ENCODE results near the gene MRTFA.

Gene MRTFA

DNA sequence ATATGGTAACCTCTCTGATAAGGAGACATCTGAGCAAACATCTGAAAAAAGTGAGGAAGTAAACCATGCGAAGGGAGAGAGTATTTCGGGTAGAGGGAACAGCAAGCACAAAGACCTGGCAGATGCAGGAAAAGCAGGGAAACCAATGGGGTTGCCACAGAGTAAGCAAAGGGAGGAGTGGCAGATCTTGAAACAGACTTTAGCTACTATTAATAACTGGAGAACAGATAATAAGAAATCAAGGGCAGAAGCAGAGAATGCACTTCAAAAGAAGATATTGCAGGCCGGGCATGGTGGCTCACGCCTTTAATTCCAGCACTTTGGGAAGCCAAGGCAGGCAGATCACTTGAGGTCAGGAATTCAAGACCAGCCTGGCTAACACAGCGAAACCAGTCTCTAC is 18.1 kb downstream of the MRTFA start:
- Histone ChIP-seq H3F3A (ENCODE audit: insufficient read depth) (peaks cover 12% of the 10 kb centered on the region; the same call in 1 of the 2 replicates), H2AFZ (ENCODE audit: low read depth, low read length, severe bottlenecking) (no peak overlapping the region), H3K79me2 (ENCODE audit: insufficient read depth, low read length) (peaks cover 95% of the 10 kb centered on the region), H3K27ac (ENCODE audit: low read depth, low read length) (no peak overlapping the region), H3K9ac (ENCODE audit: low read length) (no peak overlapping the region), H3K4me3 (ENCODE audit: insufficient read depth, low read length, poor library complexity, severe bottlenecking) (no peak overlapping the region), H3K9me3 (ENCODE audit: insufficient read depth, low read length) (no peaks in the 10 kb centered on the region), H3K9me2 (replicated peaks; ENCODE audit: insufficient read depth, low read length) (no peaks in the 10 kb centered on the region), H3K27me3 (ENCODE audit: low read length) (no peaks in the 10 kb centered on the region), H3K4me2 (ENCODE audit: low read depth, low read length, poor library complexity, severe bottlenecking) (no peak overlapping the region), H4K20me1 (ENCODE audit: low read depth, low read length) (peaks cover 17% of the 10 kb centered on the region; the same call in 1 of the 2 replicates), H3K36me3 (ENCODE audit: low read length) (no peaks in the 10 kb centered on the region)
- no peak for TF ChIP-seq EZH2phosphoT487 (conservative IDR thresholded peaks at IDR 0.05; ENCODE audit: low read length)
- TF ChIP-seq CTCF (IDR thresholded peaks at IDR 0.05; ENCODE audit: insufficient read depth, low read length, poor library complexity, severe bottlenecking) = no peak

- H3K4me3 ChIP-seq (ENCODE audit: insufficient read depth, low read length, poor library complexity, severe bottlenecking) = no peak overlapping the region
- H3K9ac ChIP-seq (ENCODE audit: low read length) = no peak overlapping the region
- H3K4me2 ChIP-seq (ENCODE audit: low read depth, low read length, poor library complexity, severe bottlenecking) = no peak overlapping the region
- H3K79me2 ChIP-seq (ENCODE audit: insufficient read depth, low read length) = peaks cover 95% of the 10 kb centered on the region
- H4K20me1 ChIP-seq (ENCODE audit: low read depth, low read length) = peaks cover 14% of the 10 kb centered on the region; the same call in 1 of the 2 replicates
- no peaks in the 10 kb centered on the region for H3K27me3 ChIP-seq (ENCODE audit: low read length)
- no peak overlapping the region for H2AFZ ChIP-seq (ENCODE audit: low read depth, low read length, severe bottlenecking)
- no peak overlapping the region for H3K27ac ChIP-seq (ENCODE audit: low read depth, low read length)
- H3F3A ChIP-seq (ENCODE audit: insufficient read depth) = peaks cover 9% of the 10 kb centered on the region; the same call in 1 of the 2 replicates
- no peaks in the 10 kb centered on the region for H3K9me3 ChIP-seq (ENCODE audit: insufficient read depth, low read length)
- H3K9me2 ChIP-seq (replicated peaks; ENCODE audit: insufficient read depth, low read length) = no peaks in the 10 kb centered on the region
- H3K36me3 ChIP-seq (ENCODE audit: low read length) = no peaks in the 10 kb centered on the region
- no peak for TF ChIP-seq EZH2phosphoT487 (conservative IDR thresholded peaks at IDR 0.05; ENCODE audit: low read length)
Measured at GRCh38 chr22:40616578-40616977, 19.9 kb downstream of the MRTFA start.

GRCh38 chr22:40613067-40613466 is 23.5 kb downstream of the MRTFA start:
- Histone ChIP-seq H3K9ac (ENCODE audit: low read length) (no peak overlapping the region), H3K4me2 (ENCODE audit: low read depth, low read length, poor library complexity, severe bottlenecking) (no peak overlapping the region), H3K79me2 (ENCODE audit: insufficient read depth, low read length) (peaks cover 96% of the 10 kb centered on the region), H3K9me2 (replicated peaks; ENCODE audit: insufficient read depth, low read length) (no peaks in the 10 kb centered on the region), H3K9me3 (ENCODE audit: insufficient read depth, low read length) (no peaks in the 10 kb centered on the region), H4K20me1 (ENCODE audit: low read depth, low read length) (peaks cover 15% of the 10 kb centered on the region; the same call in 1 of the 2 replicates), H2AFZ (ENCODE audit: low read depth, low read length, severe bottlenecking) (no peak overlapping the region), H3K27ac (ENCODE audit: low read depth, low read length) (no peak overlapping the region), H3K4me3 (ENCODE audit: insufficient read depth, low read length, poor library complexity, severe bottlenecking) (no peak overlapping the region), H3K27me3 (ENCODE audit: low read length) (no peaks in the 10 kb centered on the region), H3F3A (ENCODE audit: insufficient read depth) (no peaks in the 10 kb centered on the region), H3K36me3 (ENCODE audit: low read length) (no peaks in the 10 kb centered on the region)
- no peak for TF ChIP-seq CTCF (IDR thresholded peaks at IDR 0.05; ENCODE audit: insufficient read depth, low read length, poor library complexity, severe bottlenecking)
- TF ChIP-seq EZH2phosphoT487 (conservative IDR thresholded peaks at IDR 0.05; ENCODE audit: low read length) = no peak

DNA sequence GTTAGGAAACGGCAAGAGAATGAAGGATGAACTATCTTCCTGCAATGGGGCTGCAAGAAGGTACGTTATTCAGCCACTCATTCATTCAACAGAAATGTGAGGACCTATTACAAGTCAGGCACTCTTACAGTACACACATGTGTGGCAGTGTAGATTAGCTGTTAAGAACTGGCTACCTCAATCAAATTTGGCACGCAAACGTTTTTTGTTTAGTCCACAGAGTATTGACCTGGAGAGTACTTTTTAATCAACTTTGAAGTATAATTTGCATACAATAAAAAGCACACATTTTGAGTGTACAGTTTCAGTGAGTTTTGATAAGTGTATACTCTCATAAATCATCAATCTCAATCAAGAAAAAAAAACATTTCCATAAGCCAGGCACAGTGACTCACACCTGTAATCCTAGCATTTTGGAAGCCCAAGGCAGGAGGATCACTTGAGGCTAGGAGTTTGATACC is 24.2 kb downstream of the MRTFA start:
- no peak overlapping the region for H3K27ac ChIP-seq (ENCODE audit: low read depth, low read length)
- no peak overlapping the region for H3K4me2 ChIP-seq (ENCODE audit: low read depth, low read length, poor library complexity, severe bottlenecking)
- no peak overlapping the region for H3K4me3 ChIP-seq (ENCODE audit: insufficient read depth, low read length, poor library complexity, severe bottlenecking)
- TF ChIP-seq CTCF (IDR thresholded peaks at IDR 0.05; ENCODE audit: insufficient read depth, low read length, poor library complexity, severe bottlenecking) (no peak), EZH2phosphoT487 (conservative IDR thresholded peaks at IDR 0.05; ENCODE audit: low read length) (no peak)
- no peak overlapping the region for H2AFZ ChIP-seq (ENCODE audit: low read depth, low read length, severe bottlenecking)
- no peaks in the 10 kb centered on the region for H3K27me3 ChIP-seq (ENCODE audit: low read length)
- H3K9me3 ChIP-seq (ENCODE audit: insufficient read depth, low read length) = no peaks in the 10 kb centered on the region
- H3F3A ChIP-seq (ENCODE audit: insufficient read depth) = no peaks in the 10 kb centered on the region
- H3K9me2 ChIP-seq (replicated peaks; ENCODE audit: insufficient read depth, low read length) = no peaks in the 10 kb centered on the region
- H3K79me2 ChIP-seq (ENCODE audit: insufficient read depth, low read length) = peaks cover 97% of the 10 kb centered on the region
- no peaks in the 10 kb centered on the region for H3K36me3 ChIP-seq (ENCODE audit: low read length)
- H4K20me1 ChIP-seq (ENCODE audit: low read depth, low read length) = peaks cover 15% of the 10 kb centered on the region; the same call in 1 of the 2 replicates
- no peak overlapping the region for H3K9ac ChIP-seq (ENCODE audit: low read length)

Measured in SU-DHL-6 (cell line).